ENCODE data around the gene INF2.

DNA sequence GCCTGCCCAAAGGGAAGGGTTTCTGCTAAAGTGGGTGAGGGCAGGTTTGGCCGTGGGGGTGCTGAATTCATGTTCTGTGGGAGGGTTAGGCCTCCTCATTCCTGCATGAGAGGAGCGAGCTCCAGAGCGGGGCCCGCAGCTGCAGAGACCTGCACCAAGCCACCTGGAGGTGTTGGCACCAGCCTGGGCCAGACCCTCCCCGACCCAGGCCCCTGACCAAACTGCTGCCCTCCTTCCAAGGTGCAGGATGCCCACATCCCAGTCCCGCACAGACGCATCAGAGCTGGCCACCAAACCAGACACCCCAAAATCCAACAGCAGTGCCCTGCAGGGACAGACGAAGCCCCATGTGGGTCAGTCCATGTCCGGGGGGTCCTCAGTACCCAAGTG lies 45.2 kb downstream of the INF2 start:
- TF ChIP-seq EZH2 (IDR thresholded peaks at IDR 0.05; ENCODE audit: insufficient read depth, poor library complexity, severe bottlenecking) (no peak), EZH2phosphoT487 (IDR thresholded peaks at IDR 0.05; ENCODE audit: insufficient read depth, low read depth) (no peak)

Data from GM23248 (cell line).